A673 (cell line): ENCODE data around the gene FNBP1L. TPM values are rescaled to one million over a fixed set of nuclear protein-coding genes. Genes with fewer than 3 reads are reported as not detected.

Experiments used
- Bru-seq: library from RNA; stranded (reverse); fragments of 400-500 nt; gene quantifications from one replicate; lab custom pipeline; 2021; lab: Mats Ljungman, UMichigan
- BruChase-seq, 2 experiments: library from RNA; stranded (reverse); fragments of 400-500 nt; gene quantifications; one replicate each; lab custom pipeline; 2021; lab: Mats Ljungman, UMichigan
- BruUV-seq: library from RNA; stranded (reverse); fragments of 400-500 nt; replicated peaks from 2 replicates; lab custom pipeline; 2021; lab: Mats Ljungman, UMichigan
- CTCF ChIA-PET: fragments of 300-600 bp; sonication (Branson Sonifier 250); formaldehyde crosslinking; loops from one replicate; lab custom pipeline; 2022; ENCODE audit warnings: antibody characterized with exemption; lab: Charles Lee
- POLR2A ChIA-PET: fragments of 300-600 bp; sonication (Branson Sonifier 250); formaldehyde crosslinking; loops from one replicate; lab custom pipeline; 2022; ENCODE audit warnings: antibody characterized with exemption; ENCODE audit not compliant: low non-redundant PET; lab: Charles Lee
- DNase-seq: peaks from one replicate; pipeline ENCODE4 v3.0.0-alpha.2; 2015; ENCODE audit warnings: low spot score
- H3K27ac ChIP-seq: fragments of 200-600 bp; sonication (generic); 2 replicates; pipeline ENCODE4 v1.5.1; 2016; ENCODE audit warnings: mixed run types, low read depth, mild to moderate bottlenecking, mixed read lengths, antibody characterized with exemption, low read length; ENCODE audit not compliant: poor library complexity, severe bottlenecking
- H3K27me3 ChIP-seq: fragments of 200-600 bp; sonication (generic); replicated peaks from 2 replicates; pipeline ENCODE4 v1.6.1; 2017; ENCODE audit warnings: mixed run types, low read depth, mild to moderate bottlenecking, mixed read lengths, antibody characterized with exemption, low read length; ENCODE audit not compliant: insufficient read depth, poor library complexity
- H3K36me3 ChIP-seq: fragments of 200-600 bp; sonication (generic); 2 replicates; pipeline ENCODE4 v1.6.1; 2016; ENCODE audit warnings: mixed run types, mild to moderate bottlenecking, mixed read lengths, antibody characterized with exemption, low read length; ENCODE audit not compliant: insufficient read depth, poor library complexity, severe bottlenecking
- H3K4me1 ChIP-seq: fragments of 200-600 bp; sonication (generic); 2 replicates; pipeline ENCODE4 v1.6.1; 2017; ENCODE audit warnings: mixed run types, mild to moderate bottlenecking, mixed read lengths, antibody characterized with exemption, low read length; ENCODE audit not compliant: insufficient read depth, poor library complexity, severe bottlenecking
- H3K4me3 ChIP-seq: fragments of 200-600 bp; sonication (generic); 2 replicates; pipeline ENCODE4 v1.5.1; 2016; ENCODE audit warnings: low read depth, mixed run types, mild to moderate bottlenecking, mixed read lengths, low read length; ENCODE audit not compliant: poor library complexity, severe bottlenecking
- H3K9me3 ChIP-seq: fragments of 200-600 bp; sonication (generic); 2 replicates; pipeline ENCODE4 v1.6.1; 2016; ENCODE audit warnings: mixed run types, low read depth, mild to moderate bottlenecking, mixed read lengths, antibody characterized with exemption, low read length; ENCODE audit not compliant: poor library complexity, severe bottlenecking
- EZH2 ChIP-seq: fragments of 200-600 bp; sonication (generic); IDR thresholded peaks from 2 replicates; pipeline ENCODE4 v1.6.1; 2017; ENCODE audit warnings: borderline replicate concordance, low read depth, mild to moderate bottlenecking, mixed read lengths, antibody characterized with exemption, low read length; ENCODE audit not compliant: poor library complexity, severe bottlenecking
- intact Hi-C: fragments of 100-400 bp; cut with micrococcal nuclease; formaldehyde crosslinking; loops from one replicate; pipeline ENCODE4 v1.10.0; 2022; ENCODE audit not compliant: unreplicated experiment
- long read RNA-seq: library from polyadenylated mRNA; stranded (forward); transcript quantifications from one replicate; pipeline ENCODE4 v2.0.0, GENCODE V29; 2022
- total RNA-seq: library from RNA; stranded (reverse); gene quantifications from 2 replicates; pipeline ENCODE4 v1.2.3, GENCODE V29; 2021
- TF ChIP-seq, protein P1 (sequence below): fragments of 300-800, 200-600 bp; sonication (generic); conservative IDR thresholded peaks from 2 replicates; pipeline ENCODE4 v1.5.1; 2017; ENCODE audit warnings: low read depth, mild to moderate bottlenecking, antibody characterized with exemption, low read length, moderate library complexity, mixed read lengths

The FNBP1L gene
- total RNA-seq (37.7 and 39.6 TPM in 2 replicates), Bru-seq, nascent RNA (percentile 91 among the genes with signal in this experiment), BruChase-seq, experiment 1, labeled RNA remaining after a 2-hour chase (percentile 92 among the genes with signal in this experiment), BruChase-seq, experiment 2, labeled RNA remaining after a 6-hour chase (percentile 83 among the genes with signal in this experiment)
- long read RNA-seq, full-length matches to known transcripts, result 23 of 36 reads
- long read RNA-seq, partial matches to known transcripts, result 5 of 36 reads
- long read RNA-seq, other reads (novel, unspliced or antisense), result 8 of 36 reads

- no TSS peak for BruUV-seq
- peaks cover 10% of the 10 kb centered on the region for H3K4me1 ChIP-seq
- no peaks in the 10 kb centered on the region for H3K27me3 ChIP-seq
- intact Hi-C loops, result no loop called here
- CTCF ChIA-PET, result interaction anchor here (0.9 kb wide), 1 partner anchor 172 kb away, joined by 3 read pairs; no protein-coding TSS in a partner anchor
- H3K9me3 ChIP-seq, result no peaks in the 10 kb centered on the region
- H3K27ac ChIP-seq, result peak within 1 kb of the TSS; percentile 89
- H3K36me3 ChIP-seq, result no peaks in the 10 kb centered on the region
- DNase-seq, result peak; percentile 91
- POLR2A ChIA-PET, result interaction anchor here (0.6 kb wide), 1 partner anchor 383 kb away, joined by 3 read pairs; no protein-coding TSS in a partner anchor
- peak within 1 kb of the TSS; percentile 97 for H3K4me3 ChIP-seq
- TF ChIP-seq, protein P1, sequence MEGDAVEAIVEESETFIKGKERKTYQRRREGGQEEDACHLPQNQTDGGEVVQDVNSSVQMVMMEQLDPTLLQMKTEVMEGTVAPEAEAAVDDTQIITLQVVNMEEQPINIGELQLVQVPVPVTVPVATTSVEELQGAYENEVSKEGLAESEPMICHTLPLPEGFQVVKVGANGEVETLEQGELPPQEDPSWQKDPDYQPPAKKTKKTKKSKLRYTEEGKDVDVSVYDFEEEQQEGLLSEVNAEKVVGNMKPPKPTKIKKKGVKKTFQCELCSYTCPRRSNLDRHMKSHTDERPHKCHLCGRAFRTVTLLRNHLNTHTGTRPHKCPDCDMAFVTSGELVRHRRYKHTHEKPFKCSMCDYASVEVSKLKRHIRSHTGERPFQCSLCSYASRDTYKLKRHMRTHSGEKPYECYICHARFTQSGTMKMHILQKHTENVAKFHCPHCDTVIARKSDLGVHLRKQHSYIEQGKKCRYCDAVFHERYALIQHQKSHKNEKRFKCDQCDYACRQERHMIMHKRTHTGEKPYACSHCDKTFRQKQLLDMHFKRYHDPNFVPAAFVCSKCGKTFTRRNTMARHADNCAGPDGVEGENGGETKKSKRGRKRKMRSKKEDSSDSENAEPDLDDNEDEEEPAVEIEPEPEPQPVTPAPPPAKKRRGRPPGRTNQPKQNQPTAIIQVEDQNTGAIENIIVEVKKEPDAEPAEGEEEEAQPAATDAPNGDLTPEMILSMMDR, result no peak
- no peak for TF ChIP-seq EZH2
Observed at GRCh38 chr1:93447481-93448291, at the start of gene FNBP1L. Gene FNBP1L (plus strand): TSS chr1:93448118. CDS start chr1:93448282, 164 bp downstream.

- H3K27me3 ChIP-seq, result no peaks in the 10 kb centered on the region
- no peaks in the 10 kb centered on the region for H3K36me3 ChIP-seq
- BruUV-seq, result no TSS peak
- H3K9me3 ChIP-seq, result no peaks in the 10 kb centered on the region
- CTCF ChIA-PET, result no interaction called here
- H3K4me1 ChIP-seq, result no peaks in the 10 kb centered on the region
- H3K4me3 ChIP-seq, result no peak overlapping the region
- no peak for DNase-seq
- intact Hi-C loops, result no loop called here
- TF ChIP-seq, protein P1, result no peak
- TF ChIP-seq EZH2, result no peak
- H3K27ac ChIP-seq, result no peak overlapping the region
- POLR2A ChIA-PET, result interaction anchor here (0.5 kb wide), 1 partner anchor 146 kb away, joined by 6 read pairs; no protein-coding TSS in a partner anchor
Observed at GRCh38 chr1:93399781-93400180, 48.1 kb upstream of the FNBP1L start.

DNA sequence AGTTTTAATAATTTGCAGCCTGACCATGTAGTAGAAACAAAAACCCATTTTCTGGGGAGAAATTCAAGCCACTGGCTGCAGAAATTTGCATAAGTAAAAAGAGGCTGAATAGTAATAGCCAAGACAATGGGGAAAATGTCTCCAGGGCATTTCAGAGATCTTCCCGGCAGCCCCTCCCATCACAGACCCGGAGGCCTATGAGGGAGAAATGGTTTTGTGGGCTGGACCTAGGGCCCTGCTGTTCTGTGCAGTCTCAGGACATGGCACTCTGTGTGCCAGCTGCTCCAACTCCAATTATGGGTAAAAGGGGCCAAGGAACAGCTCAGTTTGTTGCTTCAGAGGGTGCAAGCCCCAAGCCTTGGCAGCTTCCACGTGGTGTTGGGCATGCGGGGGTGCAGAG lies 39.7 kb upstream of the FNBP1L start:
- TF ChIP-seq EZH2, result no peak
- ChIA-PET CTCF (no interaction called here), POLR2A (interaction anchor here (0.7 kb wide), 1 partner anchor 179 kb away, joined by 3 read pairs; no protein-coding TSS in a partner anchor)
- no peaks in the 10 kb centered on the region for H3K27me3 ChIP-seq
- intact Hi-C loops, result no loop called here
- H3K9me3 ChIP-seq, result peaks cover 16% of the 10 kb centered on the region
- no peaks in the 10 kb centered on the region for H3K4me1 ChIP-seq
- no peaks in the 10 kb centered on the region for H3K36me3 ChIP-seq
- BruUV-seq, result no TSS peak
- H3K4me3 ChIP-seq, result no peak overlapping the region
- H3K27ac ChIP-seq, result no peak overlapping the region
- DNase-seq, result no peak
